GM21529 (cell line): ENCODE results near the gene ACTL10.
A peak's percentile ranks its signal among the peaks of the same experiment; 100 is the strongest.
"Not testable (repeated sequence)": the region's sequence is repeated elsewhere in the genome, so short reads cannot be mapped to it uniquely, and the experiment has no call there.

Experiments used
- ATAC-seq: cut with Tn5 transposase; IDR thresholded peaks from one replicate; pipeline ENCODE4 v1.9.1; 2021; ENCODE audit not compliant: unreplicated experiment

Gene ACTL10

GRCh38 chr20:33666293-33667244 is at the start of gene ACTL10:
ACTL10 (plus strand) TSS chr20:33666943; CDS start chr20:33667498, 555 bp downstream.
- ATAC-seq, result peak; percentile 63

GRCh38 chr20:33621717-33622400 is 44.9 kb upstream of the ACTL10 start:
- ATAC-seq, result no peak

GRCh38 chr20:33622705-33623365 is 43.9 kb upstream of the ACTL10 start:
- ATAC-seq, result no peak

GRCh38 chr20:33624399-33624798 is 42.3 kb upstream of the ACTL10 start:
- ATAC-seq, result no peak

- no peak for ATAC-seq
Measured at GRCh38 chr20:33626190-33626589, 40.6 kb upstream of the ACTL10 start.

- no peak for ATAC-seq
Measured at GRCh38 chr20:33627577-33628216, 39.0 kb upstream of the ACTL10 start.

- ATAC-seq, result no peak
Measured at GRCh38 chr20:33629533-33629932, 37.2 kb upstream of the ACTL10 start.

- no peak for ATAC-seq
Measured at GRCh38 chr20:33629979-33630378, 36.8 kb upstream of the ACTL10 start.

- ATAC-seq, result no peak
Measured at GRCh38 chr20:33630507-33630906, 36.2 kb upstream of the ACTL10 start.

GRCh38 chr20:33631910-33632309 is 34.8 kb upstream of the ACTL10 start:
- not testable (repeated sequence) for ATAC-seq

- ATAC-seq, result no peak
Measured at GRCh38 chr20:33635341-33635740, 31.4 kb upstream of the ACTL10 start.

- no peak for ATAC-seq
Measured at GRCh38 chr20:33636776-33637175, 30.0 kb upstream of the ACTL10 start.

- ATAC-seq, result no peak
Measured at GRCh38 chr20:33640287-33640686, 26.5 kb upstream of the ACTL10 start.

- ATAC-seq, result no peak
Measured at GRCh38 chr20:33644313-33645071, 22.3 kb upstream of the ACTL10 start.

- ATAC-seq, result no peak
Measured at GRCh38 chr20:33645072-33645358, 21.7 kb upstream of the ACTL10 start.

- no peak for ATAC-seq
Measured at GRCh38 chr20:33645396-33645795, 21.3 kb upstream of the ACTL10 start.

- no peak for ATAC-seq
Measured at GRCh38 chr20:33646191-33646590, 20.6 kb upstream of the ACTL10 start.

- ATAC-seq, result not testable (repeated sequence)
Measured at GRCh38 chr20:33646959-33647602, 19.7 kb upstream of the ACTL10 start.

- peak; percentile 69 for ATAC-seq
Measured at GRCh38 chr20:33647603-33648395, 18.9 kb upstream of the ACTL10 start.
